ENCODE data around the gene HMGB1. TPM values are rescaled to one million over a fixed set of nuclear protein-coding genes. Genes with fewer than 3 reads are reported as not detected.

The HMGB1 gene
- total and polyA plus RNA-seq, 2 of the 13 experiments (the other 11 are each of a cell fraction or from before 2014, with no cell fraction given) = 115 to 584 TPM

- TF ChIP-seq SAP130 (CRISPR knock-in tag; IDR thresholded peaks at IDR 0.05; ENCODE audit: low read depth) = peak; percentile 84
- TF ChIP-seq, protein P1, sequence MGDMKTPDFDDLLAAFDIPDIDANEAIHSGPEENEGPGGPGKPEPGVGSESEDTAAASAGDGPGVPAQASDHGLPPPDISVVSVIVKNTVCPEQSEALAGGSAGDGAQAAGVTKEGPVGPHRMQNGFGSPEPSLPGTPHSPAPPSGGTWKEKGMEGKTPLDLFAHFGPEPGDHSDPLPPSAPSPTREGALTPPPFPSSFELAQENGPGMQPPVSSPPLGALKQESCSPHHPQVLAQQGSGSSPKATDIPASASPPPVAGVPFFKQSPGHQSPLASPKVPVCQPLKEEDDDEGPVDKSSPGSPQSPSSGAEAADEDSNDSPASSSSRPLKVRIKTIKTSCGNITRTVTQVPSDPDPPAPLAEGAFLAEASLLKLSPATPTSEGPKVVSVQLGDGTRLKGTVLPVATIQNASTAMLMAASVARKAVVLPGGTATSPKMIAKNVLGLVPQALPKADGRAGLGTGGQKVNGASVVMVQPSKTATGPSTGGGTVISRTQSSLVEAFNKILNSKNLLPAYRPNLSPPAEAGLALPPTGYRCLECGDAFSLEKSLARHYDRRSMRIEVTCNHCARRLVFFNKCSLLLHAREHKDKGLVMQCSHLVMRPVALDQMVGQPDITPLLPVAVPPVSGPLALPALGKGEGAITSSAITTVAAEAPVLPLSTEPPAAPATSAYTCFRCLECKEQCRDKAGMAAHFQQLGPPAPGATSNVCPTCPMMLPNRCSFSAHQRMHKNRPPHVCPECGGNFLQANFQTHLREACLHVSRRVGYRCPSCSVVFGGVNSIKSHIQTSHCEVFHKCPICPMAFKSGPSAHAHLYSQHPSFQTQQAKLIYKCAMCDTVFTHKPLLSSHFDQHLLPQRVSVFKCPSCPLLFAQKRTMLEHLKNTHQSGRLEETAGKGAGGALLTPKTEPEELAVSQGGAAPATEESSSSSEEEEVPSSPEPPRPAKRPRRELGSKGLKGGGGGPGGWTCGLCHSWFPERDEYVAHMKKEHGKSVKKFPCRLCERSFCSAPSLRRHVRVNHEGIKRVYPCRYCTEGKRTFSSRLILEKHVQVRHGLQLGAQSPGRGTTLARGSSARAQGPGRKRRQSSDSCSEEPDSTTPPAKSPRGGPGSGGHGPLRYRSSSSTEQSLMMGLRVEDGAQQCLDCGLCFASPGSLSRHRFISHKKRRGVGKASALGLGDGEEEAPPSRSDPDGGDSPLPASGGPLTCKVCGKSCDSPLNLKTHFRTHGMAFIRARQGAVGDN (CRISPR knock-in tag; IDR thresholded peaks at IDR 0.05) = peak; percentile 96
- TF ChIP-seq ZNF354B (CRISPR knock-in tag; IDR thresholded peaks at IDR 0.05) = no peak
- no peak for TF ChIP-seq ZNF326 (CRISPR knock-in tag; IDR thresholded peaks at IDR 0.05; ENCODE audit: borderline replicate concordance)
- peak; percentile 57 to 70; a peak in 3 of 4 replicates for TF ChIP-seq HMGXB4 (CRISPR knock-in tag; IDR thresholded peaks at IDR 0.05; ENCODE audit: borderline replicate concordance in 1 of 2, low read depth in 1 of 2)
- no peak for TF ChIP-seq ZNF496 (CRISPR knock-in tag; IDR thresholded peaks at IDR 0.05; ENCODE audit: insufficient replicate concordance)
- no peak for TF ChIP-seq JDP2 (CRISPR knock-in tag; IDR thresholded peaks at IDR 0.05; ENCODE audit: borderline replicate concordance)
- TF ChIP-seq ZMYM3 (CRISPR knock-in tag; IDR thresholded peaks at IDR 0.05) = peak; percentile 12; the same call in 1 of the 2 replicates
- peak in 1 of 2 experiments; percentile 65; a peak in 1 of 4 replicates for TF ChIP-seq KLF16 (CRISPR knock-in tag; IDR thresholded peaks at IDR 0.05)
- peak; percentile 88 for TF ChIP-seq IKZF4 (CRISPR knock-in tag; IDR thresholded peaks at IDR 0.05; ENCODE audit: borderline replicate concordance, low read depth, not compliant biosample characterization)
- no peak for TF ChIP-seq REXO4 (CRISPR knock-in tag; IDR thresholded peaks at IDR 0.05; ENCODE audit: borderline replicate concordance)
- TF ChIP-seq ZNF790 (CRISPR knock-in tag; IDR thresholded peaks at IDR 0.05; ENCODE audit: borderline replicate concordance) = no peak
- TF ChIP-seq NFATC3 (CRISPR knock-in tag; IDR thresholded peaks at IDR 0.05) = no peak
- TF ChIP-seq FOXA3 (CRISPR knock-in tag; IDR thresholded peaks at IDR 0.05) = peak; percentile 29; the same call in 1 of the 2 replicates
- TF ChIP-seq ONECUT2 (CRISPR knock-in tag; IDR thresholded peaks at IDR 0.05) = no peak; the same call in 1 of the 2 replicates
- TF ChIP-seq ARID4A (CRISPR knock-in tag; IDR thresholded peaks at IDR 0.05; ENCODE audit: borderline replicate concordance) = peak; percentile 72; the same call in 1 of the 2 replicates
- no peak for TF ChIP-seq ZNF775 (CRISPR knock-in tag; IDR thresholded peaks at IDR 0.05; ENCODE audit: borderline replicate concordance)
- no peak for TF ChIP-seq RFXANK (CRISPR knock-in tag; IDR thresholded peaks at IDR 0.05)
Measured at GRCh38 chr13:30408319-30409101, 57.2 kb downstream of the HMGB1 start (continued).

Data from HepG2 (cell line).